Peyer's patch (tissue), 4 donors: ENCODE data around the gene RNF227. TPM values are rescaled to one million over a fixed set of nuclear protein-coding genes. Genes with fewer than 3 reads are reported as not detected.

Experiments
- DNase-seq, 3 donors: peaks; one replicate each; pipeline ENCODE4 v3.0.0-alpha.2; 2017 to 2019
- H3K27ac ChIP-seq, 4 donors: fragments of 200-600 bp; sonication (generic); one replicate each; pipeline ENCODE4 v1.5.1; 2016 to 2019
- H3K27me3 ChIP-seq, 2 donors: fragments of 200-600 bp; sonication (generic); one replicate each; pipeline ENCODE4 v1.5.1; 2019
- H3K36me3 ChIP-seq, 3 donors: fragments of 200-600 bp; sonication (generic); one replicate each; pipeline ENCODE4 v1.5.1; 2016 to 2019
- H3K4me1 ChIP-seq, 4 donors: fragments of 200-600 bp; sonication (generic); one replicate each; pipeline ENCODE4 v1.5.1; 2016 to 2019
- H3K4me3 ChIP-seq, 4 donors: fragments of 200-600 bp; sonication (generic); 1 replicate in 3 of 4; 2 replicates in 1 of 4; pipeline ENCODE4 v1.5.1; 2016 to 2019; ENCODE audit warnings: mild to moderate bottlenecking in 1 of 4
- H3K9me3 ChIP-seq, 4 donors: fragments of 200-600 bp; sonication (generic); one replicate each; pipeline ENCODE4 v1.5.1; 2016 to 2019; ENCODE audit warnings: mild to moderate bottlenecking in 1 of 4
- CTCF ChIP-seq, 6 experiments: fragments of 450-650 bp in 4 of 6; fragments of 200-600 bp in 2 of 6; sonication (generic) in 1 of 6; IDR thresholded peaks; one replicate each; pipeline ENCODE4 v1.5.1; 2017 to 2019; ENCODE audit warnings: antibody characterized with exemption in 6 of 6, mild to moderate bottlenecking in 3 of 6, moderate library complexity in 1 of 6
- POLR2A ChIP-seq, 2 donors: fragments of 450-650 bp; IDR thresholded peaks; one replicate each; pipeline ENCODE4 v1.5.1; 2017; ENCODE audit warnings: antibody characterized with exemption in 2 of 2, mild to moderate bottlenecking in 2 of 2, moderate library complexity in 2 of 2
- total RNA-seq, 4 donors: library from RNA; depleted of rRNA; stranded (reverse); fragments of >200 nt; gene quantifications; one replicate each; pipeline ENCODE4 v1.1.0, GENCODE V29; 2016

RNF227 gene
- total RNA-seq, 4 donors from 2014 or later: 1.2 to 5.1 (median 1.6) TPM; not detected in 1

DNA sequence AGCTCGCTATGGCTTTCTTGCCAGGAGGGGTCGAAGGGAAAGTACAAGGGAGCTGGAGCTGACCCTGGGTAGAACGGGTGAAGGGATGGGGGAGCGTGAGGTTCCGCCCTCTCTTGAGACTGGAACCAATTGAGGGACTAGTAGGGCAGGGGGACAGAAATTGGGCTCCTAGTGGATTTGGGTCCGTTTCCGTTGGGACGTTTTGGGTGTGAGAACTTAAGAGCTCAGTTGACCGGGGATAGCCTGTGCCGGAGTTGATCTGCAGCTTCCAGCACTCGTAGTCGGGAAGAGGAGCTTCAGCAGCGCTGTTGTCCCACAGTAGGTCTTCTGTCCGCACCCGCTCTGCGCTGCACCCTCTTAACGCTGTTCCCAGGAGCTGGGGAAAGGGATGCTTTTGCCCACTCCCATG is 16.4 kb upstream of the RNF227 start:
- no peaks in the 10 kb centered on the region for H3K27me3 ChIP-seq
- TF ChIP-seq CTCF (IDR thresholded peaks at IDR 0.05) (no peak), POLR2A (IDR thresholded peaks at IDR 0.05) (no peak)
- peaks cover 0 to 21% (median 12%) of the 10 kb centered on the region in 4 donors for H3K4me1 ChIP-seq
- no peaks in the 10 kb centered on the region for H3K9me3 ChIP-seq
- H3K36me3 ChIP-seq: peaks cover 0 to 15% (median 0%) of the 10 kb centered on the region in 3 donors
- peak overlapping the region; percentile 74 to 88 (median 84) for H3K27ac ChIP-seq
- H3K4me3 ChIP-seq: peak overlapping the region; percentile 70 to 96 (median 84)
- peak in 2 of 3 donors; percentile 34 to 64 for DNase-seq

GRCh38 chr17:7931709-7932482 is 15.8 kb upstream of the RNF227 start, which contains the start of the genes CNTROB and TRAPPC1:
CNTROB (plus strand) TSS chr17:7932206; CDS start chr17:7933080, 874 bp downstream.
TRAPPC1 (minus strand) TSS chr17:7931946; CDS start chr17:7931829, 117 bp downstream.
- peak; percentile 50 to 58 for TF ChIP-seq POLR2A (IDR thresholded peaks at IDR 0.05)
- TF ChIP-seq CTCF (IDR thresholded peaks at IDR 0.05): peak in 1 of 6 experiments; percentile 2
- no peaks in the 10 kb centered on the region for H3K9me3 ChIP-seq
- H3K27ac ChIP-seq: peak within 1 kb of the TSS; percentile 74 to 88 (median 84)
- peaks cover 0 to 21% (median 12%) of the 10 kb centered on the region in 4 donors for H3K4me1 ChIP-seq
- no peaks in the 10 kb centered on the region for H3K27me3 ChIP-seq
- H3K4me3 ChIP-seq: peak within 1 kb of the TSS; percentile 70 to 96 (median 84)
- H3K36me3 ChIP-seq: peaks cover 0 to 10% (median 0%) of the 10 kb centered on the region in 3 donors
- DNase-seq: peak; percentile 99 to 100 (median 99)

GRCh38 chr17:7930841-7931631 is 14.9 kb upstream of the RNF227 start:
- H3K4me1 ChIP-seq: peaks cover 0 to 21% (median 12%) of the 10 kb centered on the region in 4 donors
- no peaks in the 10 kb centered on the region for H3K9me3 ChIP-seq
- peak overlapping the region; percentile 74 to 88 (median 84) for H3K27ac ChIP-seq
- H3K36me3 ChIP-seq: peaks cover 0 to under 1% (median 0%) of the 10 kb centered on the region in 3 donors
- DNase-seq: peak in 1 of 3 donors; percentile 44
- TF ChIP-seq POLR2A (IDR thresholded peaks at IDR 0.05): no peak
- TF ChIP-seq CTCF (IDR thresholded peaks at IDR 0.05): no peak
- H3K27me3 ChIP-seq: no peaks in the 10 kb centered on the region
- H3K4me3 ChIP-seq: peak overlapping the region; percentile 70 to 96 (median 84)

GRCh38 chr17:7929158-7930023 is 13.3 kb upstream of the RNF227 start, which contains the start of gene KCNAB3:
KCNAB3 (minus strand) TSS chr17:7929856; CDS start chr17:7929435, 421 bp downstream.
- DNase-seq: peak in 2 of 3 donors; percentile 52 to 68
- TF ChIP-seq CTCF (IDR thresholded peaks at IDR 0.05): no peak
- TF ChIP-seq POLR2A (IDR thresholded peaks at IDR 0.05): no peak
- no peaks in the 10 kb centered on the region for H3K9me3 ChIP-seq
- peak within 1 kb of the TSS in 1 of 4 donors; percentile 10 for H3K27ac ChIP-seq
- H3K36me3 ChIP-seq: no peaks in the 10 kb centered on the region
- peaks cover 0 to 21% (median 12%) of the 10 kb centered on the region in 4 donors for H3K4me1 ChIP-seq
- no peaks in the 10 kb centered on the region for H3K27me3 ChIP-seq
- peak within 1 kb of the TSS in 2 of 4 donors; percentile 1 to 24 for H3K4me3 ChIP-seq
